HG03280 (cell line): ENCODE data around the gene HS6ST3.
"Not testable (repeated sequence)": the region's sequence is repeated elsewhere in the genome, so short reads cannot be mapped to it uniquely, and the experiment has no call there.

Experiments used
- ATAC-seq: cut with Tn5 transposase; IDR thresholded peaks from one replicate; pipeline ENCODE4 v1.9.1; 2021; ENCODE audit warnings: mild to moderate bottlenecking, moderate library complexity; ENCODE audit not compliant: unreplicated experiment

Gene HS6ST3

GRCh38 chr13:96771486-96772367 lies 681.8 kb downstream of the HS6ST3 start:
- ATAC-seq, result peak; percentile 78

GRCh38 chr13:96772426-96772825 lies 682.5 kb downstream of the HS6ST3 start:
- ATAC-seq, result no peak

GRCh38 chr13:96778302-96778701 lies 688.4 kb downstream of the HS6ST3 start:
- ATAC-seq, result not testable (repeated sequence)

GRCh38 chr13:96779691-96780090 lies 689.8 kb downstream of the HS6ST3 start:
- no peak for ATAC-seq

GRCh38 chr13:96780105-96780504 lies 690.2 kb downstream of the HS6ST3 start:
- ATAC-seq, result no peak

GRCh38 chr13:96781141-96781540 lies 691.2 kb downstream of the HS6ST3 start:
- no peak for ATAC-seq

- ATAC-seq, result no peak
These were observed 692.3 kb downstream of the HS6ST3 start for GRCh38 chr13:96782186-96782585.

- no peak for ATAC-seq
These were observed 693.1 kb downstream of the HS6ST3 start for GRCh38 chr13:96783057-96783456.

- ATAC-seq, result no peak
These were observed 693.6 kb downstream of the HS6ST3 start for GRCh38 chr13:96783511-96783910.

GRCh38 chr13:96785986-96786385 lies 696.1 kb downstream of the HS6ST3 start:
- ATAC-seq, result no peak

- ATAC-seq, result no peak
These were observed 702.3 kb downstream of the HS6ST3 start for GRCh38 chr13:96792188-96792587.

- ATAC-seq, result no peak
These were observed 703.0 kb downstream of the HS6ST3 start for GRCh38 chr13:96792736-96793403.

GRCh38 chr13:96793404-96793755 lies 703.5 kb downstream of the HS6ST3 start:
- no peak for ATAC-seq

- no peak for ATAC-seq
These were observed 704.8 kb downstream of the HS6ST3 start for GRCh38 chr13:96794669-96795068.

GRCh38 chr13:96795670-96796069 lies 705.8 kb downstream of the HS6ST3 start:
- ATAC-seq, result no peak

GRCh38 chr13:96796091-96796633 lies 706.3 kb downstream of the HS6ST3 start:
- no peak for ATAC-seq

- ATAC-seq, result no peak
These were observed 707.2 kb downstream of the HS6ST3 start for GRCh38 chr13:96797136-96797535.

- ATAC-seq, result no peak
These were observed 713.7 kb downstream of the HS6ST3 start for GRCh38 chr13:96803456-96804100.

- no peak for ATAC-seq
These were observed 714.3 kb downstream of the HS6ST3 start for GRCh38 chr13:96804174-96804573.

- ATAC-seq, result no peak
These were observed 716.8 kb downstream of the HS6ST3 start for GRCh38 chr13:96806746-96807145.

- ATAC-seq, result no peak
These were observed 719.6 kb downstream of the HS6ST3 start for GRCh38 chr13:96809366-96810096.
